Ovary (tissue), 3 donors: Measurements from ENCODE around the gene ABCC4.

ENCODE experiments used
- POLR2A ChIP-seq: fragments of 450-650 bp; IDR thresholded peaks from one replicate; pipeline ENCODE4 v1.6.1; 2017; ENCODE audit warnings: antibody characterized with exemption, mild to moderate bottlenecking, moderate library complexity
- TF ChIP-seq, protein P1 (sequence below), 3 donors: fragments of 450-650 bp in 2 of 3; fragments of 200-600 bp in 1 of 3; IDR thresholded peaks; one replicate each; pipeline versions ENCODE4 v1.5.1 to v1.8.0; 2016 to 2022; ENCODE audit warnings: antibody characterized with exemption in 3 of 3, mild to moderate bottlenecking in 1 of 3
- donor health status: DM: no; HTN: no; CAD: no.

DNA sequence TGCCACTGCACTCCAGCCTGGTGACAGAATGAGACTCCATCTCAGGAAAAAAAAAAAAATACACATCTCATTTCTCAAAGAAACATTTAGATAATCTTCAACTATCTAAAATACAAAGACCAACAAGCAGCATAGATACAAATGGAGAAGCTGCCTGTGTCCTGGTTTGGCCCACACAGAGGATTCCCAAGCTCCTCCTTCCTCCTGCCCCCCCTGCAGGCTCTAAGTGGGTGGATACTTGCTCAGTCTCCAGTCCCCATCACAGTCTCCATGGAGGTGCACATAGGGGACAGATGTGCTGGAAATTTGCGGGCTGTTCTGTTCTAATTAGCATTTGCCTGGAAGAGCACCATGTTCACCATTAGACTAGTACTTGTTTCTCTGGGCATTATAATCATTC lies 59.9 kb downstream of the ABCC4 start:
- TF ChIP-seq POLR2A, result no peak
- TF ChIP-seq, protein P1, sequence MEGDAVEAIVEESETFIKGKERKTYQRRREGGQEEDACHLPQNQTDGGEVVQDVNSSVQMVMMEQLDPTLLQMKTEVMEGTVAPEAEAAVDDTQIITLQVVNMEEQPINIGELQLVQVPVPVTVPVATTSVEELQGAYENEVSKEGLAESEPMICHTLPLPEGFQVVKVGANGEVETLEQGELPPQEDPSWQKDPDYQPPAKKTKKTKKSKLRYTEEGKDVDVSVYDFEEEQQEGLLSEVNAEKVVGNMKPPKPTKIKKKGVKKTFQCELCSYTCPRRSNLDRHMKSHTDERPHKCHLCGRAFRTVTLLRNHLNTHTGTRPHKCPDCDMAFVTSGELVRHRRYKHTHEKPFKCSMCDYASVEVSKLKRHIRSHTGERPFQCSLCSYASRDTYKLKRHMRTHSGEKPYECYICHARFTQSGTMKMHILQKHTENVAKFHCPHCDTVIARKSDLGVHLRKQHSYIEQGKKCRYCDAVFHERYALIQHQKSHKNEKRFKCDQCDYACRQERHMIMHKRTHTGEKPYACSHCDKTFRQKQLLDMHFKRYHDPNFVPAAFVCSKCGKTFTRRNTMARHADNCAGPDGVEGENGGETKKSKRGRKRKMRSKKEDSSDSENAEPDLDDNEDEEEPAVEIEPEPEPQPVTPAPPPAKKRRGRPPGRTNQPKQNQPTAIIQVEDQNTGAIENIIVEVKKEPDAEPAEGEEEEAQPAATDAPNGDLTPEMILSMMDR (IDR thresholded peaks at IDR 0.05), result no peak
